SH-SY5Y (cell line): ENCODE measurements around the gene ARID3A.

Experiments used
- GATA2 ChIP-seq: IDR thresholded peaks from 2 replicates; pipeline ENCODE4 v1.6.1; 2011; ENCODE audit warnings: mild to moderate bottlenecking, low read depth, low read length
- GATA3 ChIP-seq: IDR thresholded peaks from 2 replicates; pipeline ENCODE4 v1.6.1; 2011; ENCODE audit warnings: low read depth, mild to moderate bottlenecking, low read length, moderate library complexity

GRCh38 chr19:1001538-1002166, 75.8 kb downstream of the ARID3A start:
- TF ChIP-seq GATA3 (no peak), GATA2 (no peak)
